ENCODE data around the gene SLC6A19.

DNA sequence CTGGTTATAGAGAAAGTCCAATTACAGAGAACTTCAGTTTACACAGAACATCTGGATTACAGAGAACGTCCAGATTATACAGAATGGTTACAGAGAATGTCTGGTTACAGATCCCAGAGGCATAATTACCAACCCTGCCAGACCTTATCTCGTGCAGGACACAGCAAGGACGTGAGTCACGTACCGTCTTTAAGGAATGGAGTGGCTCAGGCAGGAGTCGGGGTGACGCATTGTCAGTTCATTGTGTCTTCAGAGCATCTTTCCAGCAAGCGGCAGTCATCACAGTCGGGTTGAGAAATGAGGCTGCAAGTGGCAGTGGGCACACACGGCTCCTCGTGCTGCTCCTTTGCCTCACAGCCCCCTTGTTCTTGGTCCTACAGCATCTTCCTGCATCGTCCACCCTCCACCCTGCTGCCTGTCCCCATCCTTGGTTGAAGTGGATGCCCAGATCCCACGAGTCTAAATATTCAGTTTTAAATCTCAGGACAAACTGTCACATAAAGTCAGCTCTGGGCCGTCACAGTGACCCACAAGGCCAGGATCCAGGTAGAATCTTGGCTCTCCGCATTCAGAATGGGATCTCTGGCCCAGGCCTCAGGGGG lies 30.0 kb upstream of the SLC6A19 start:
- TF ChIP-seq, protein P1, sequence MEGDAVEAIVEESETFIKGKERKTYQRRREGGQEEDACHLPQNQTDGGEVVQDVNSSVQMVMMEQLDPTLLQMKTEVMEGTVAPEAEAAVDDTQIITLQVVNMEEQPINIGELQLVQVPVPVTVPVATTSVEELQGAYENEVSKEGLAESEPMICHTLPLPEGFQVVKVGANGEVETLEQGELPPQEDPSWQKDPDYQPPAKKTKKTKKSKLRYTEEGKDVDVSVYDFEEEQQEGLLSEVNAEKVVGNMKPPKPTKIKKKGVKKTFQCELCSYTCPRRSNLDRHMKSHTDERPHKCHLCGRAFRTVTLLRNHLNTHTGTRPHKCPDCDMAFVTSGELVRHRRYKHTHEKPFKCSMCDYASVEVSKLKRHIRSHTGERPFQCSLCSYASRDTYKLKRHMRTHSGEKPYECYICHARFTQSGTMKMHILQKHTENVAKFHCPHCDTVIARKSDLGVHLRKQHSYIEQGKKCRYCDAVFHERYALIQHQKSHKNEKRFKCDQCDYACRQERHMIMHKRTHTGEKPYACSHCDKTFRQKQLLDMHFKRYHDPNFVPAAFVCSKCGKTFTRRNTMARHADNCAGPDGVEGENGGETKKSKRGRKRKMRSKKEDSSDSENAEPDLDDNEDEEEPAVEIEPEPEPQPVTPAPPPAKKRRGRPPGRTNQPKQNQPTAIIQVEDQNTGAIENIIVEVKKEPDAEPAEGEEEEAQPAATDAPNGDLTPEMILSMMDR (IDR thresholded peaks at IDR 0.05) = no peak
- no peak for TF ChIP-seq POLR2A (IDR thresholded peaks at IDR 0.05)

Measured in adrenal gland (tissue), 5 donors.